ENCODE results near the gene SMPDL3B.

SMPDL3B gene

DNA sequence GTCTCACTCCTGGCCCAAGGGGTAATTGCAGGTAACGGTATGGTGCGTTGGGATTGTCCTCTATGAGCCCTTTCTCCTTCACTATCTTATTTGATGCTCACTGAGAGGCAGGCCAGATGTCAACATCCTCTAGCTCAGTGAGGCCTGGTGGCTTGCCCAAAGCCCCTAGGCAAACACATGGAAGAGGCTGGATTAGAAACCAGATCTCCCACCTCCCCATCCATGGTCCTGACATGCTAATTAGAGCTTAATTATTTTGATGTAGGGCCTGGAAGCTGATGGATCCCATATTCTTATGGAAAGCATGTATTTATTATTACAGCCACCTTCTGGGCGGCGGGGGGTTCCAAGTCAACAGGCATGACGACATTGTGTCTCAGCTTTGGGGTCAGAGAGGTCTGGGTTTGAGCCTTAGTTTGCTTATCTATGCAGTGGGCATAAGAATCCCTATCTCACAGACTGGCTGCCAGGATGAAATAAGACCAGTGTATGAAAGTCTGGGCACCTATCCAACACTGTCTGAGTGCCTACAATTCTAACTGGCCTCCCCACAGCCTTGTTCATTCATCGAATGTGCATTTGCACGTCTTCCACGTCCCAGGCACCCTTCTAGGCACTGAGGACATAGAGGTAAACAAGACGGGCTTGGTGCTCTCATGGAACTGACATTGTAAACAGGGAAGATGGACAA lies 6.2 kb downstream of the SMPDL3B start:
- no peak for DNase-seq

DNA sequence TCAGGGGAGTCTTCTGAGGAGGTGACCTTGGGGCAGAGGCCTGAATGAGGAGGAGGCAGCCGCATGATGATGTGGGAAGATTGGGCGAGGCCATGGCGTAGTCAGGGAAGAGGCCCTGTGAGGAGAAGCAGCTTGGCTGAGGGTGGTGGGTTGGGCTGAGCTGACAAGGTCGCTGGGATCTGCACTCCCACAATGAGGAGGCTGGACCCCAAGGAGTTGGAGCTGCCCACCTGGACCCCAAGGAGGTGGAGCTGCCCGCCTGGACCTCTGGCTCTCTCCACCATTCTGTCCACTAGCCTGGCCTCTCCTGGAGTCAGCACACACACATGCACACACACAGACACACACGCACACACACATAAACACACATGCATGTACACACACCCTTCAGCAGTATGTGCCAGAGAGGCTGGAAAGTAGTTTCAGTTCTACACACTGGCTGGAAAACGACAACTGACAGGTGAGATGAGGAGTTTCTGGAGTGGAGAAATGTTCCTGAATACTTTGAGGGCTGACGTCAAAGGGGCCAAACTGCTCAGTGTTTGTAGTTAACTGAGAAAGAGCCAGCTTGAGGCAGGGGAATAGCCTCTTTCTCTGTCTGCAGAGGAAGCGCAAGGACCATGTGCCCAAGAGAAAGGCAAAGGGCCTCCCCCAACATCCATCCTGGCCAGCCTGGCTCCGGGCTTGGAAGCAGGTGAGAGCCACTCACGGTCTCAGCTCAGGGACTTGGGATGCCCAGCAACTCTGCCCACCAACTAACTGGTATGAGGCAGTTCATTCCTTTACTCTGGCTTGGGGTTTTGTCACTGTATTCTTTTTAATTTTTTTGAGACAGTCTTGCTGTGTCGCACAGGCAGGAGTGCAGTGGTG lies 7.1 kb downstream of the SMPDL3B start:
- no peak for DNase-seq

DNA sequence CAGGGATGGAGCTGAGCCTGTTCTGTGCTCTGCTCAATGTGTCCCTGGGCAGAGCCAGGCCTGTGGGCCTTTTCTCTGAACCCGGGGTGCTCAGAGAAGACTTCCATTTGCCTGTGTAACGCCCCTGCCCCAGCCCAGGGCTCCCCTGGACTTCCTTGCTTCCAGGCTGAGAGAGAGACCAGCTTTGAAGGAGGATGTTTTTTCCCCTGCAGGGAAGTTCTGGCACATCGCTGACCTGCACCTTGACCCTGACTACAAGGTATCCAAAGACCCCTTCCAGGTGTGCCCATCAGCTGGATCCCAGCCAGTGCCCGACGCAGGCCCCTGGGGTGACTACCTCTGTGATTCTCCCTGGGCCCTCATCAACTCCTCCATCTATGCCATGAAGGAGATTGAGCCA lies 10.2 kb downstream of the SMPDL3B start:
- DNase-seq: no peak

DNA sequence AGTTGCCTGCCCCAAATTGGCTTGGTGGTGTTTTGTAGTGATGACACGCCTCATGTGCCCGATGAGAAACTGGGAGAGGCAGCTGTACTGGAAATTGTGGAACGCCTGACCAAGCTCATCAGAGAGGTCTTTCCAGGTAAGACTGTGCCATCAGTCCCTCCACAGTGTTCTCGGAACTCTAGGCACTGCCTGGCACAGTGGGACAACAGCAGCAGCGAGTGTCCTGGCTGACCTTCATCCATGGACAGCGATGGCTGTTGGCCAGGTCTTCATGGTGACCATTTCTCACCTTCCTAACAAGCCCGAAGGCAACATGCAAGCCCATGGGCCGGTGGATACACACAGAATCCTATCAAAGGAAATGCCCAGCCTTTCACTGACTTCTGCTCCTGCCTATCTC lies 14.2 kb downstream of the SMPDL3B start:
- DNase-seq: no peak

DNA sequence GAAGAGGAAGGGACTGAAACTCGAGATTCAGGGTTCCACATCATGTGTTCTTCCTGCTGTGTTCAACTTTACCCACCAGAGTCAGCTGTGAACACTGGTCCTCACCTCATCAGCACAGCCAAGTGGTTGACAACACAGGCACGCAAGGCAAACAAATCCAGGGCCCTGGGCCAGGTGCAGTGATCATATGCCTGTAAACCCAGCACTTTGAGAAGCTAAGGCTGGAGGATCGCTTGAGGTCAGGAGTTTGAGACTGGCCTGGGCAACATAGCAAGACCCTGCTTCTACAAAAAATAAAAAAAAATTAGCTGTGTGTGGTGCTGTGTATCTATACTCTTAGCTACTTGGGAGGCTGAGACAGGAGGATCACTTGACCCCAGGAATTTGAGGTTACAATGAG lies 16.6 kb downstream of the SMPDL3B start:
- DNase-seq: no peak

DNA sequence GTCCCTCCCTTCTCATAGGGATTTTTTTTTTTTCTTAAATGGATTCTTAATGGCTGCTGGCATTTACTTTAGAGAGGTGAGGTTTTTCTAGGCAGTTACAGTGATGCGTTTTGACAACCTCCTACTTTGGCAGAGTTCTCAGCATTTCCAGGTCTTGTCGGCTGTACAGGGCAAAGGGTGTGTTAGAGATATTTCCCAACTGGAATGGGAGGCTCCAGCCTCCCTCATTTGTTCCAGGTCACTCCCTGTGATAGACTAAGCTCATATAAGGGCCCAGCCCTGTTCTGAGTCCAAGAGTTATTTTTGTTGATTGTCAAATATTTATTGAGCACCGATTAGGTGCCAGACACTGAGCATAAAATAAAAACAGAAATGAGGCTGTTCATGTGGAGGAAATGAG lies 17.3 kb downstream of the SMPDL3B start:
- no peak for DNase-seq

DNA sequence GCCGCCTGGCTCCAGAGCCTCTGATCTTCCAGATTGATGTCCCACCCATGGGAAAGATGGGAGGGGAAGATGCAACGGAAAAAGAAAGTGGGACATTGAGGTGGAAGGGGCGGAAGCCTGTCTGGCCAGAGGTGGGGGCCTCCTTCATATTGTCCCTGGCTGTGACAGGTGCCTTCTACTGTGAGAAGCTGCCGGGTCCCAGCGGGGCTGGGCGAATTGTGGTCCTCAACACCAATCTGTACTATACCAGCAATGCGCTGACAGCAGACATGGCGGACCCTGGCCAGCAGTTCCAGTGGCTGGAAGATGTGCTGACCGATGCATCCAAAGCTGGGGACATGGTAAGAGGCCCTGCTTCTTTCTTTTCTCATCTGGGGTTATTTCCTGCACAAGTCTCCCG lies 19.4 kb downstream of the SMPDL3B start:
- no peak for DNase-seq

DNA sequence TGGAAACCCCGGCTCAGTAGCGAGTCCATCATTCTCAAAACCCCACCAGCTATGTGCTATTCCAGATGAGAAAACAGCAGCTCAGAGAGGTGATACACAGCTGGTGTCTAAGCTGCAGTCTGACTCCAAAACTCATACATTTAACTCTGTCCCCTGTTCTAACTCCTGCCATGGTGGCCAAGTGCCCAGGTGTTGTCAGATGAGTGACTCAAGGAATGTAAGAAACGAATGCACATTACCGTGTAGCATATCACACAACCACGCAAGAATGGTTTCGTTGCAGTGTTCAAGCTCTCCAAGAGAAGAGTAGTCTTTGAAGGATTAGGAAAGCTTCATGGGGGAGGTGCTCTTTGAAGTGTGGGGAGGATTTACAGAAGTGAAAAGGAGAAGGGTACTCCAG lies 20.3 kb downstream of the SMPDL3B start:
- DNase-seq: no peak

DNA sequence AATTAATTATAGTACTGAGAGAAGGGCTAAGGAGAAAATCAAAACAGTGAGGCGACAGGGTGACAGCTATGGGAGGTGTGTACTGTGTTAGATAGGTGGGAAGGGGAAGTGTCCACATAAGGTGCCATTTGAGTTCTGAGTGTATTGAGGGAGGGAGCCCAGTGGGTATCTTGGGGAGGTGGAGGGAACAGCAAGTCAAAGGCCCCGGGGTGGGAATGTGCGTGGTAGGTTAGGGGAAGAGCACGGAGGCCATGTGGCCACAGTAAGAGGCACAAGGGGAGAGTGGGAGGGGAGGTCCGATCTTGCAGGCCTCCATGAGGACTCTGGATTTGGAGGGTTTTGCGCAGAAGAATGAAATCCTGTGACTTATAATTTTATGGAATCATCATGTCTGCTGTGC lies 22.0 kb downstream of the SMPDL3B start:
- no peak for DNase-seq

DNA sequence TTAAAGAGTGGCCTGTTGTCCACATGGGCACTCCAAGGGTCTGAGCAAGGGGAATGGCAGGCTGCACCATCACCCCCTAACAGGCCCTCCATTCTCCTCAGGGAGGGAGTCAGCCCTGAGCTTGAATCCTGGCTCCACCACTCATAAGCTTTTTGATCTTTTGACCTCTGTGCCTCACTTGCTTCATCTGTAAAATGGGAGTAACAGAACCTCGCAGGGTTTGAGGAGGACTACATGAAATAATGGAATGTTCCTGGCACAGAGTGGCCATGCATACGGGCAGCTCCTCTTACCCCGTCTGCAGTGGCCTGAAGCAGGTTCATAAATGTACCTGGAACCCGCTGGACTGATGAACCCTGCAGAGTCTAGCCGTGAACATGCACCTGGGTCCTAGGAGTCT lies 22.9 kb downstream of the SMPDL3B start:
- no peak for DNase-seq

DNA sequence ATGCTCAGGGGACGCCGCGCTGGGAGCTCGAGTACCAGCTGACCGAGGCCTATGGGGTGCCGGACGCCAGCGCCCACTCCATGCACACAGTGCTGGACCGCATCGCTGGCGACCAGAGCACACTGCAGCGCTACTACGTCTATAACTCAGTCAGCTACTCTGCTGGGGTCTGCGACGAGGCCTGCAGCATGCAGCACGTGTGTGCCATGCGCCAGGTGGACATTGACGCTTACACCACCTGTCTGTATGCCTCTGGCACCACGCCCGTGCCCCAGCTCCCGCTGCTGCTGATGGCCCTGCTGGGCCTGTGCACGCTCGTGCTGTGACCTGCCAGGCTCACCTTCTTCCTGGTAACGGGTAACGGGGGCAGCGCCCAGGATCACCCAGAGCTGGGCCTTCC lies 23.7 kb downstream of the SMPDL3B start:
- no peak for DNase-seq

DNA sequence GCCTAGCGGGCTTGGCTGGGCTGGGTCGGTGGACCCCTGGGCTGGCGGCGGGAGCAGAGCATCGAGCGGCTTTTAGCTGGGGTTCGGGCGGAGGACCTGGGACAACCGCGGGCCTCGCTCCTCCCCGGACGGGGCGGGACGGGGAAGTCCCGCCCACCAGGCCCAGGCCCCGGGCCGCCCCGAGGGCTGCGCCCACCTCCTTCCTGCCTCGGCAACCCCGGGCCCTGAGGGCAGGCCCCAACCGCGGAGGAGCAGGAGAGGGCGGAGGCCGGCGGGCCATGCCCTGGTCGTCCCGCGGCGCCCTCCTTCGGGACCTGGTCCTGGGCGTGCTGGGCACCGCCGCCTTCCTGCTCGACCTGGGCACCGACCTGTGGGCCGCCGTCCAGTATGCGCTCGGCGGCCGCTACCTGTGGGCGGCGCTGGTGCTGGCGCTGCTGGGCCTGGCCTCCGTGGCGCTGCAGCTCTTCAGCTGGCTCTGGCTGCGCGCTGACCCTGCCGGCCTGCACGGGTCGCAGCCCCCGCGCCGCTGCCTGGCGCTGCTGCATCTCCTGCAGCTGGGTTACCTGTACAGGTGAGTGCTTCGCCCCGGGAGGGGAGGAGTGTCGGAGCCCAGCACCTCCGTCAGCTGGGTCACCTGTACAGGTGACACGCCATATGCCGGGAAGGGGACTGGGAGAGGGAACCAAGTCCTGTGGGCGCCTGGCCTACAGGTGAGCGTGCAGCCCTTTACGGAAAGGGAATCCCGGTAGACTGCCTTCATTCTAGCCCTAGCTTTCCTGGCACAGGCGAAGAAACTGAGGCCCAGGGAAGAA lies 25.2 kb downstream of the SMPDL3B start, which contains the start of gene XKR8:
TSS of gene XKR8 (plus strand) at position 182 of the 812 bp plus-strand sequence. CDS start at position 279, 97 bp downstream.
- no peak for DNase-seq

DNA sequence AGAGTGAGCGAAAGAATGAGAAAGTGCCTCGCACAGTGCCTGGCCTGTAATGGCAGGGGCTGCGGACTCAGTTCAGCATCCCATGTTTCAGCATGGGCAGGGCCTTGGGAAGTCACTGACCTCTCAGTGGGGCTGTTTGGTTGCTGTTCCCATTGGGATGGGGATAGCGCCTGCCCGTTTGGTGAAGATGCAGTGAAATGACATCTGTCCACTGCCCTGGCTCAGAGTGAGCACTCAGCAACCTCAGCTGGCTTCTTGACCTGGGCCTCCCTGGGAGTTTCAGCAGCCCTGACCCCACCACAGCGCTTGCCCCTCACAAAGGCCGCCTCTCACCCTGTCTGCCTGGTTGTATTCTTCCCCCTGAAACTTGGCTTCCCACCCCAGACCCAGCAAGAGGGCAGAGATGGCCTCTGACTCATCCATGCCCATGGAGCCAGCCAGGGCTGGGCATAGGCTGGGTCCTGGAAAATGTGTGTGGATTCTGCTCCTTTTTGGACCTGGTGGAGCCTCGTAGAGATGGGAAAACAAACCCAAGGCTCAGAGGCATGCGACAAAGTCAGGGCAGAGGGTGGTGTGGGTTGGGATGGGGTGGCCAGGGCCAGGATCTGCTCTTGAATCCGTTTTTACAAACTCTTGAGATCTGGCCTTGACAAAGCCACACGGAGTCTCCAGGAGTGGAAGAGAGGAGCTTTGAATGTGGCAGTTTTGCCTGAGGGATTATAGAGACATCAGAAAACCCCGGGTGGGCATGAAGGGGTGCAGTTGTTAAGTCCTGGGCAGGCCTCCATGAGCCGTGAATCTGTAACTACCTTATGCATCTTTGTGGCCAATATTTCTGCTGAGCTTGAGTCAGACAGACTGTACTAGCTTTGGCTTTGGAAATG lies 26.2 kb downstream of the SMPDL3B start:
- DNase-seq: no peak

DNA sequence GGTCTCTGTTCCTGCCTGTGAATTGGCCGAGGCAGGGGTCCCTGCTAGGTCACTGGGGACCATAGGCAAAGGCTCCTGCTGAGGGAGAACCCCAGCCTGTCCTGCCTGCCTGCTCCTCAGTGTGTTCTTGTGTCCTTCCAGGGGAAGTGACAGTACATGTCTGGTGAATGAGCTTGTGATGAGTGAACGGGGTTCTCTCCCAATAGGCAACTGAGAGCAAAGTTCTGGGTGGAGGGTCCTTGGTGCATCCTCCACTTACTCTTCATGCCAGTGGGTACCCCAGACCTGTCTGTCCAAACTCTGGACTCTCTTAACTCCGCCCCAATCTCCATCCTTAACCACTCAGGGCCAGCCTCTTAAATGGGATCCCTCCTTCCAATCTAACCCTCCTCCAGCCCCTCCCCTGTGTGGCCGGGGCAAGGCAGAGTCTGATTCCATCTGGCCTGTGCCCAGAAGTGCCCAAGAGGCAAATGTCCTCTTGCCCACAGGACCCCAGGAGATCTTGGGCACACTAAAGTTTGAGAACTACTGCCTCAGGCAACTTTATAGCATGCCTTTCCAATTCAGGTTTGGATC lies 26.9 kb downstream of the SMPDL3B start:
- DNase-seq: no peak

DNA sequence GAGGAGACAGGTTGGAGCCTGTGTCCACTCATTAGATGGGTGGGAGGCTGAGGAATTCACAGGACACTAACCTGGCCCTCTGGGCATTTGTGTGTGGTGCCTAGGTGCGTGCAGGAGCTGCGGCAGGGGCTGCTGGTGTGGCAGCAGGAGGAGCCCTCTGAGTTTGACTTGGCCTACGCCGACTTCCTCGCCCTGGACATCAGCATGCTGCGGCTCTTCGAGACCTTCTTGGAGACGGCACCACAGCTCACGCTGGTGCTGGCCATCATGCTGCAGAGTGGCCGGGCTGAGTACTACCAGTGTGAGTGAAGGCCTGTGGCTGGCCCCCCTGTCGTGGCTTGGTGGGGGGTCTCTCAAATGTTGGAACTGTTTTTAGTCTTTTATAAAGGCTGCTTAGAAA lies 28.6 kb downstream of the SMPDL3B start:
- no peak for DNase-seq

DNA sequence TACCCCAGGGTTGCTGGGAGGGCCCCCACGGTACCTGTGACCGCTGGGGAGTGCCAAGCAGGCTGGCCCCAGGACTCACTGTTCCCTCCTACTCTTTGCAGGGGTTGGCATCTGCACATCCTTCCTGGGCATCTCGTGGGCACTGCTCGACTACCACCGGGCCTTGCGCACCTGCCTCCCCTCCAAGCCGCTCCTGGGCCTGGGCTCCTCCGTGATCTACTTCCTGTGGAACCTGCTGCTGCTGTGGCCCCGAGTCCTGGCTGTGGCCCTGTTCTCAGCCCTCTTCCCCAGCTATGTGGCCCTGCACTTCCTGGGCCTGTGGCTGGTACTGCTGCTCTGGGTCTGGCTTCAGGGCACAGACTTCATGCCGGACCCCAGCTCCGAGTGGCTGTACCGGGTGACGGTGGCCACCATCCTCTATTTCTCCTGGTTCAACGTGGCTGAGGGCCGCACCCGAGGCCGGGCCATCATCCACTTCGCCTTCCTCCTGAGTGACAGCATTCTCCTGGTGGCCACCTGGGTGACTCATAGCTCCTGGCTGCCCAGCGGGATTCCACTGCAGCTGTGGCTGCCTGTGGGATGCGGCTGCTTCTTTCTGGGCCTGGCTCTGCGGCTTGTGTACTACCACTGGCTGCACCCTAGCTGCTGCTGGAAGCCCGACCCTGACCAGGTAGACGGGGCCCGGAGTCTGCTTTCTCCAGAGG lies 31.8 kb downstream of the SMPDL3B start:
- DNase-seq: no peak

DNA sequence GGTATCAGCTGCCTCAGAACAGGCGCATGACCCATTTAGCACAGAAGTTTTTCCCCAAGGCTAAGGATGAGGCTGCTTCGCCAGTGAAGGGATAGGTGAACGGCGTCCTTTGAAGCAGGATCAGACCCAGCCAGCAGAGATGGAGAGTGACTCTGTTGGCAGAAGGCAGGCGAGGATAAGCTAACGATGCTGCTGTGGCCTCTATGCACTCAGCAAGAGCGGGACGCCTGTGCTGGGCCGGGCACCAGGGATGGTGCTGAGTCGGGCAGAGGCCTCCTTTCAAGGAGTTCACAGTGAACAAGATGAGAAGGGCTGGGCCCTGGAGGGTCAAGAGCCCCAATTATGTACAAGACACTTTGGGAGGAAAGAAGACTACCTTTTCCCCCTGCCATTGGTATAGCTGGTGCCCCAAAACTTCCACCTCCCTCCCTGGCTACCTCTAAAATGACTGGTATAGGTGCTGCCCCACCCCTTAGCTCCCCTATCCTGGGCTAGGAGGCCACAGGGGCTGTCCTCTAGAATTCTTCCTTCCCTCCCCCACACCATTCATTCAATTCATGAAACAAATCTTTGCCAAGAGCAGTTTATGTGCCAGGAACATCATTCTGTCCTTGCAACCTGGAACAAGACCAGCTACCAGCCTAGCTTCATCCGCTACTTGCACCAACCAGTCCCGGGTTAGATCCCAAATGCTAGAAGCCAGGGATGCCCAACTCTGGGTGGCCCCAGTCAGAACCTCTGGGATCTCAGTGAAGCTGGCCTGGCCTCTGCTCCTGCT lies 32.5 kb downstream of the SMPDL3B start:
- no peak for DNase-seq

DNA sequence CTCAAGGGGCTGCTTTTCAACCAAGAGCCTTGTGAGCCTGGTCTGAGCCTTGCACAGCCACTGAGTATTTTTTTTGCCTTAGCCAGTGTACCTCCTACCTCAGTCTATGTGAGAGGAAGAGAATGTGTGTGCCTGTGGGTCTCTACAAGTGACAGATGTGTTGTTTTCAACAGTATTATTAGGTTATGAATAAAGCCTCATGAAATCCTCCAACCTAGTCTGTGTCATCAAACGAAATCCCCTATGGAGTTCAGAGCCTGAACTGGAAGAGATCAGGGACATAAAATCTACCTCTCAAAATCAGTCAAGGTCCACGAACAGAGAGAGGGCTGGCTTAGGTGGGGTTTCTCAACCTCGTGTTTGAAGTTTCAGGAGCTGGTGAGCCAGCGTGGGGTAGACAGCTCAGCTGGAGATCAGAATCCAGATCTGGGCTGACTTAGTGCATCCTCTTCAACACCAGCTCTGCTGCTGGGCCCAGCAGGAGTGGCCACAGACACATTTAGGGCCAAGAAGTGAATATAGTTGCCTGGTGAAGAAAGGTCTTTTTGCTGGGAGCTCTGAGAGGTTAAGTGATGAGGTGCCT lies 33.2 kb downstream of the SMPDL3B start:
- no peak for DNase-seq

DNA sequence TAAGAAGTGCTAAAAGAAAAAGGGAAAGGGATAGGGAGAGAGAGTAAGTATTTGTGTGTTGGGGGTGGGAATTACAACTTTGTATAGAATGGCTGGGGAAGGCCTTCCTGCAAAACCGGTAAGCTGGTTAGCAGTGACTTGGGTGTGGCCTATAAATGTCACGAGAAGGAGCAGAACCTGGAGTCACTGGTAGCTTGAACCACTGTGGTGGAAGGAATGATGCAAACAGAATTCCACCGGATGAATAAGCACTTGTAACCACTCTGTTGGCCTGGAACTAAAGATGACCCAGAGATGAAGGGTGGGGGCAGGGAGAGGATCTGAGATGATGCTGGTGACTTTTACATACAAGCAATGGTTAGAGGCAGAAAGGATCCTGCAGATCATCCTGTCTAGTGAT lies 33.9 kb downstream of the SMPDL3B start:
- no peak for DNase-seq

DNA sequence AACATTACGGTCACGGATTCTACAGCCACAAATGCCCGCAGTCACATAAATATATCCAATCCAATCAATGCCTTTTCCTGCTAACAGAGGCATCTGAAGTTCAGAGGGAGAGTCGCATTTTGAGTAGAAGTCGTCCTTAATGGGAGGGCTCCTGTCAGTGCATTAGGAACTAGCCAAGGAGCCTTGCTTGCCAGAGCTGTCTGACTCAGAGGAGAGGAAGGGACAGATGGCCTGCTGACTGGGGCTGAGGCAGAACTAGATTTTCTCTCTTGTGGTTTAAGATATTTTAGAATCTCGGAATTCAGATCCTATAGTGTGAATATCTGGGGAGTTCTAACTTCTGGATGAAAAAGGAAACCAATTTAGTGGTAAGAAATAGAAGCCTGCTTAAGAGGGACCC lies 35.6 kb downstream of the SMPDL3B start:
- DNase-seq: no peak
